ENCODE data around the gene ATP13A1. TPM values are rescaled to one million over a fixed set of nuclear protein-coding genes. Genes with fewer than 3 reads are reported as not detected.
"Not testable (repeated sequence)": the region's sequence is repeated elsewhere in the genome, so short reads cannot be mapped to it uniquely, and the experiment has no call there.

The ATP13A1 gene
- total RNA-seq, 1 donor = 35.1 TPM

DNA sequence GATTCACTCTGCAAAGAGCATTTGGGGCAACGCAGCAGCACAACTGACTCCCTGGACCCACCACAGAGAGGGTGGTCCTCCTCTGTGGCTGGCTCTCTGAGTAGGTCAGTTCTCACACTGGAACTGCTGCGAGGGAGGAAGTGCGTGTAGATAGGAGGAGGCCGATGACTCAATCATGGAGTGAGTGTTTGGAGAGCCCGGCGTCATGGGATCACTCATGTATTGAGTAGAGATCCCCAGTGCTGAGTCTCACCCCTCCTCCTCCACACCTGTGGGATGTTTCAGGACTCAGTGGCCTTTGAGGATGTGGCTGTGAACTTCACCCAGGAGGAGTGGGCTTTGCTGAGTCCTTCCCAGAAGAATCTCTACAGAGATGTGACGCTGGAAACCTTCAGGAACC is 14.1 kb upstream of the ATP13A1 start:
- H3K4me3 ChIP-seq (ENCODE audit: low read depth, low read length) = no peak overlapping the region
- no peak for DNase-seq (ENCODE audit: low read depth)
- TF ChIP-seq, protein P1, sequence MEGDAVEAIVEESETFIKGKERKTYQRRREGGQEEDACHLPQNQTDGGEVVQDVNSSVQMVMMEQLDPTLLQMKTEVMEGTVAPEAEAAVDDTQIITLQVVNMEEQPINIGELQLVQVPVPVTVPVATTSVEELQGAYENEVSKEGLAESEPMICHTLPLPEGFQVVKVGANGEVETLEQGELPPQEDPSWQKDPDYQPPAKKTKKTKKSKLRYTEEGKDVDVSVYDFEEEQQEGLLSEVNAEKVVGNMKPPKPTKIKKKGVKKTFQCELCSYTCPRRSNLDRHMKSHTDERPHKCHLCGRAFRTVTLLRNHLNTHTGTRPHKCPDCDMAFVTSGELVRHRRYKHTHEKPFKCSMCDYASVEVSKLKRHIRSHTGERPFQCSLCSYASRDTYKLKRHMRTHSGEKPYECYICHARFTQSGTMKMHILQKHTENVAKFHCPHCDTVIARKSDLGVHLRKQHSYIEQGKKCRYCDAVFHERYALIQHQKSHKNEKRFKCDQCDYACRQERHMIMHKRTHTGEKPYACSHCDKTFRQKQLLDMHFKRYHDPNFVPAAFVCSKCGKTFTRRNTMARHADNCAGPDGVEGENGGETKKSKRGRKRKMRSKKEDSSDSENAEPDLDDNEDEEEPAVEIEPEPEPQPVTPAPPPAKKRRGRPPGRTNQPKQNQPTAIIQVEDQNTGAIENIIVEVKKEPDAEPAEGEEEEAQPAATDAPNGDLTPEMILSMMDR (IDR thresholded peaks at IDR 0.05; ENCODE audit: insufficient read depth, low read length) = no peak

DNA sequence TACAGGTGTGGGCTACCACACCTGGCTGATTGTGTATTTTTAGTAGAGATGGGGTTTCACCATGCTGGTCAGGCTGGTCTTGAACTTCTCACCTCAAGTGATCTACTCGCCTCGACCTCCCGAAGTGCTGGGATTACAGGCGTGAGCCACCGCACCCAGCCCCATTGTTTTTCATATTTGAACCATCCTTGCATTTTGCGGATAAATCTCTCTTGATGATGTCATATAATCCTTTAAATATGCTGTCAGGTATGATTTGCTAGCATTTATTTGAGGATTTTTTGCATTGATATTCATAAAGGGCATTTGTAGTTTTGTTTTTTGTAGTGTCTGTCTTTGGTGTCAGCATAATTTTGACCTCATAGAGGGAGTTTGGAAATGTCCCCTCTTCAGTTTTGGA is 10.8 kb upstream of the ATP13A1 start:
- TF ChIP-seq, protein P1 (IDR thresholded peaks at IDR 0.05; ENCODE audit: insufficient read depth, low read length) = no peak
- DNase-seq (ENCODE audit: low read depth) = no peak
- H3K4me3 ChIP-seq (ENCODE audit: low read depth, low read length) = no peak overlapping the region

DNA sequence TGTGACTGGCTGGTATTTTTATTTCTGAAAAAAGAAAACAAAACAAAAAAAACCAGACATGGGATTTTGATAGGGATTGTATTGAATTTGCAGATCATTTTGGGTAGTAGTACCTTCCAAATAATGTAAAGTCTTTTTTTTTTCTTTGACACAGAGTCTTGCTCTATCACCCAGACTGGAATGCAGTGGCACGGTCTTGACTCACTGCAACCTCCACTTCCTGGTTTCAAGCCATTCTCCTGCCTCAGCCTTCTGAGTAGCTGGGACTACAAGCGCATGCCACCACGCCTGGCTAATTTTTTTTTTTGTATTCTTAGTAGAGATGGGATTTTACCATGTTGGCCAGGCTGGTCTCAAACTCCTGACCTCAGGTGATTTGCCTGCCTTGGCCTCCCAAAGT is 9.3 kb upstream of the ATP13A1 start:
- no peak overlapping the region for H3K4me3 ChIP-seq (ENCODE audit: low read depth, low read length)
- no peak for DNase-seq (ENCODE audit: low read depth)
- TF ChIP-seq, protein P1 (IDR thresholded peaks at IDR 0.05; ENCODE audit: insufficient read depth, low read length) = no peak

GRCh38 chr19:19670070-19670551 is 6.6 kb upstream of the ATP13A1 start:
- DNase-seq (ENCODE audit: low read depth) = no peak
- peak overlapping the region; percentile 87 for H3K4me3 ChIP-seq (ENCODE audit: low read depth, low read length)
- TF ChIP-seq, protein P1 (IDR thresholded peaks at IDR 0.05; ENCODE audit: insufficient read depth, low read length) = no peak

- H3K4me3 ChIP-seq (ENCODE audit: low read depth, low read length) = peak within 1 kb of the TSS; percentile 87
- TF ChIP-seq, protein P1 (IDR thresholded peaks at IDR 0.05; ENCODE audit: insufficient read depth, low read length) = no peak
- peak; percentile 85 for DNase-seq (ENCODE audit: low read depth)
These were observed 4.9 kb upstream of the ATP13A1 start, which contains the start of gene ZNF101 for GRCh38 chr19:19668230-19669012. Gene ZNF101 (plus strand): TSS chr19:19668839. CDS start chr19:19668964, 125 bp downstream.

DNA sequence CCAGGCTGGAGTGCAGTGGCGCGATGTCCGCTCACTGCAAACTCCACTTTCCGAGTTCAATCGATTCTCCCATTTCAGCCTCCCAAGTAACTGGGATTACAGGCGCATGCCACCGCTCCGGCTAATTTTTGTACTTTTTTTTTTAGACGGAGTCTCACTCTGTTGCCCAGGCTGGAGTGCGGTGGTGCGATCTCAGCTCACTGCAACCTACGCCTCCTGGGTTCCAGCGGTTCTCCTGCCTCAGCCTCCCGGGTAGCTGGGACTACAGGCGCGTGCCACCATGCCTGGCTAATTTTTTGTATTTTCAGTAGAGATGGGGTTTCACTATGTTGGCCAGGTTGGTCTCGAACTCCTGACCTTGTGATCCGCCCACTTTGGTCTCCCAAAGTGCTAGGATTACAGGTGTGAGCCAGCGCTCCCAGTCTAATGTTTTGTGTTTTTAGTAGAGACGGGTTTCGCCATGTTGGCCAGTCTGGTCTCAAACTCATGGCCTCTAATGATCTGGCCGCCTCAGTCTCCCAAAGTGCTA is 2.0 kb upstream of the ATP13A1 start:
- not testable (repeated sequence) for DNase-seq (ENCODE audit: low read depth); H3K4me3 ChIP-seq (ENCODE audit: low read depth, low read length)

GRCh38 chr19:19662871-19663255 is 613 bp downstream of the ATP13A1 start:
- H3K4me3 ChIP-seq (ENCODE audit: low read depth, low read length) = peak overlapping the region; percentile 99
- no peak for DNase-seq (ENCODE audit: low read depth)
- TF ChIP-seq, protein P1 (IDR thresholded peaks at IDR 0.05; ENCODE audit: insufficient read depth, low read length) = no peak
